ENCODE data around the gene KDM6B.

KDM6B gene

DNA sequence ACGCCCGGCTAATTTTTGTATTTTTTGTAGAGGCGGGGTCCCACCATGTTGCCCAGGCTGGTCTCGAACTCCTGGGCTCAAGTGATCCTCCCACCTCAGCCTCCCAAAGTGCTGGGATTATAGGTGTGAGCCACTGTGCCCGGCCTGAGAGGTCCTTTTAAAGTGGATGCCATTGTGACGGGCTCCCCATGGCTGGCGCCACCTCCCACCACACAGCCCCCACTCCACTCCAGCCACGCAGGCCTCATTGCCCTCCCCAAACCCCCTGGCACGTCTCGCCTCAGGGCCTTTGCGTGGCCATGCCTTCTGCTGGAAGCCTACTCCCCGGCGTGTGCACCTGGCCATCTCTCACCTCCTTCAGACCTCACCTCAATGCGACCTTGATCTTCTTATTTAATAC lies 11.9 kb upstream of the KDM6B start:
- no peak for DNase-seq

DNA sequence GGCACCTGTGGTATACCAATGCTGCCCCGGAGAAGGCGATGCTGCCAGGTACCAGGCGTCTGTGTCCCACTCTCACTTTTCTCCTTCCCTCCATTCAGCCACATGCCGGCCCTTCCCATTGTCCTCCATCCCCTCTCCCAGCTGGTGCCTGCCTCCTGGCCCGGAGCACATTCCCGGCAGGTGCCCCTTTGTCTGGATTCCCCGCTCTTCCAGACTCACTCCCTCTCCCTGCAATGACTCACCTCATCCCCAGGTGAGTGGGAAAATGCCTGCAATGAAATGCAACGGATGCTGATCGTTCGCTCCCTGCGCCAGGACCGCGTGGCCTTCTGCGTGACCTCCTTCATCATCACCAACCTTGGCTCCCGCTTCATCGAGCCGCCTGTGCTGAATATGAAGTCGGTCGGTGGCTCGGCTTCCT lies 10.4 kb upstream of the KDM6B start:
- DNase-seq = no peak

GRCh38 chr17:7824021-7824924 lies 9.7 kb upstream of the KDM6B start:
- DNase-seq = no peak

DNA sequence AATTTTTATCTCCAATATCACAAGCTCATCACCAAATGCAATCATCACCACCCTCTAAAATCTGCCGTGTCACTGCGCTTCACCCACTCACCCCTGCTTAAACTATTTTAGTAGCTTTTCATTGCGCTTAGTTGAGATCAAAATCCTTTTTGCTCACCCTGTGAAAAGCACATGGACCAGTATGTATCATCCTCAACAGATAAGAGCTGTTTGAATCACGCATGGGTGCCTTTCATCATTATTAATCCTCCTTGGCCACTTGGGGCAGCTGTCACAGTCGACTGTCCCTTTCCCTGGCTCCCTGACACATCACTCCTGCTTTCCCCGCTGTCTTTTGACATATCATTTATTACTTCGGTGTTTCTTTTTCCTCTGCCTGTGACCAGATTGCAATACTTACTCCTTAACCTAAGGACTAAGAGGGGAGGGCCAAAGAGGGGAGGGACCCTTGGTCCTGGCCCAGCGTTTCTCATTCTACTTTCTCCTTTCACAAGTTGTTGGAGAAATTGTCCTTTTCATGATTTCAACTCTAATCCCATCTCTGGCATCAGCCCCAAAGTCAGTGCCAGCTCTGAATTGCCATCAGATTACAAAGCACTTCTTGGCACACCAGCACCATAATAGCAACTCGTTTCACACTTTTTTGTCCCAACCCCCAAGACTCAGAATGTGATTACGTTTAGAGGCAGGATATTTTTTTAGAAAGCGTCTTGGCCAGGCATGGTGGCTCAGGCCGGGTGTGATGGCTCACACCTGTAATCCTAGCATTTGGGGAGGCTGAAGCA lies 8.6 kb upstream of the KDM6B start:
- no peak for DNase-seq

GRCh38 chr17:7830616-7831015 lies 3.4 kb upstream of the KDM6B start:
- DNase-seq = no peak

GRCh38 chr17:7831233-7831632 lies 2.8 kb upstream of the KDM6B start:
- no peak for DNase-seq

DNA sequence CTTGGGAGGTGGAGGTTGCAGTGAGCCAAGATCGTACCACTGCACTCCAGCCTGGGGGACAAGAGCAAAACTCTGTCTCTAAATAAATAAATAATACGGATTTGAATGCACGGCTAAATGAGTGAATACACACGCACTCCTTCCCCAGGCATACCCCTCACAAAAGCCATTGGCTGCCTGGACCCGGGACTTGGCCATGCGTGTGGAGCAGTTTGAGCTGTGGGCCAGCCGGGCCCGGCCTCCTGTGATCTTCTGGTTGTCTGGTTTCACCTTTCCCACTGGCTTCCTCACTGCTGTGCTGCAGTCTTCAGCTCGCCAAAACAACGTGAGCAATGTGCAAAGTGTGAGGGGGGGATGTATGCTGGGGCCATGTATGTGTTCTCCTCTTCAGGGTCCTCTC lies 1.6 kb upstream of the KDM6B start:
- no peak for DNase-seq

DNA sequence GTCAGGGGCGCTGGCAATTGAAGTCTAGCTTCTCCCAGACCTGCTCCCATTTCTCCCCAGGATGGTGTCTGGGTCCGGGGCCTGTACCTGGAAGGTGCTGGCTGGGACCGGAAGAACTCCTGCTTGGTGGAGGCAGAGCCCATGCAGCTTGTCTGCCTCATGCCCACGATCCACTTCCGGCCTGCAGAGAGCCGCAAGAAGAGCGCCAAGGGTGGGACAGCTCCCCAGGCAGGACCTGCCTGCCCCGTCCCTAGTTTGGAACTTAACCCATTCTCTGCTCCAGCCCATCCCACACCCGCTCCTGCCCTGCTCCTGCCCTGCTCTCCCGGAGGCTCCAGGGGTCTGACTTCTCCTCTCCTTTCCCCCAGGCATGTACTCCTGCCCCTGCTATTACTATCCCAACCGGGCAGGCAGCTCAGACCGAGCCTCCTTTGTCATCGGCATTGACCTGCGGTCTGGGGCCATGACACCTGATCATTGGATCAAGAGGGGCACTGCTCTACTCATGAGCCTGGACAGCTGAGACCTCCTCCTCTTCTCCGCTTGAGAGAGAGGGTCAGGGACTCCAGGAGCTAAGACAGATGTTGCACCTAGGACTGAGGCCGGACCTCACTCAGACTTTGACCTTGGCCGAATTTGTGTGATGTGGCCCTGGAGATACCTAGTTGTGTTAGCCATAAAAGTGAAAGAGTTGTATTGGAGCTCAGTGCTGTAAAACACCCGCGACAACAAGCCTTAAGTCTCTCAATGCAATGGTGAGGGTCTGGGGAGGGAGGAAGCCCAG lies 814 bp upstream of the KDM6B start:
- no peak for DNase-seq

GRCh38 chr17:7834542-7834956 lies 532 bp downstream of the KDM6B start:
- no peak for DNase-seq

DNA sequence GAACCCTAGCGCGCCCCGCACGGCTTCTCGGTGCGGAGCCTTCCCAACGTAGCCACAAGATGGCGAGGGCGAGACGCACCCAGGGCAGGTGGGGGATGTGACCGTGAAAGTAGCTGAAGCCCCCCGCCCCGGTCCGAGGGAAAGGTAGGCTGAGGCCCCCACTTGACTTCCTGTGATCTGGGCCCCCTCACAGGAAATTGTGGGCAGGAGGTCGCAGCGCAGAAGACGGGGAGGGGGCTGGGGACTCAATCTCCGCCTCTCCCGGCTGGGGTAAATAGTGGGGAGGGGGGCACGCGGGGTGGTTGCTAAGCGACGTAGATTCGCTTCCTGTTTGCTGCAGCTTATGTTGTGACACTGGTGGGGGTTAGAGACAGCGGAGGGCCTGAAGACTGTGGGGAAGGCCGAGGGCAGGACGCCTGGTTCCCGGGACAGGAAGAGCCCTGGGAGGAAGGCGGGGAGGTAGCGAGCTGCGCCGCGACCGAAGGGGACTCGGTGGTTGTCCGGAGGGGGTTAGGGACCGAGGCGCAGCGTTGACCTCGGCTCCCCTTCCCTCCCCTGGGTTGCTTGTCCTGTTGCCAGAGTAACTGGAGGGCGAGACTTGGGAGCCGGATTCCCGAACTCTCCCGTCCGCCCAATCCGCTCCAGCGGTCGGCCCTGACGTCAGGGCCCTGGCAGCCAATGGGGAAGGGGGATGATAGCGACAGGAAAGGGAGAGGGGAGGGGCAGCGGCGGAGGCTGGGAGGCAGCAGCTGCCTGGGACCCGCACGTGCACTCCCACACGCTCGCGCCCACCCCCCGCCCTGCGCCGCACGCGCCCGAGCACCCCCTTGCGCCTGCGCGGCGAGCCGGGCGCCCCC lies 1.2 kb downstream of the KDM6B start:
- DNase-seq = peak; percentile 95

DNA sequence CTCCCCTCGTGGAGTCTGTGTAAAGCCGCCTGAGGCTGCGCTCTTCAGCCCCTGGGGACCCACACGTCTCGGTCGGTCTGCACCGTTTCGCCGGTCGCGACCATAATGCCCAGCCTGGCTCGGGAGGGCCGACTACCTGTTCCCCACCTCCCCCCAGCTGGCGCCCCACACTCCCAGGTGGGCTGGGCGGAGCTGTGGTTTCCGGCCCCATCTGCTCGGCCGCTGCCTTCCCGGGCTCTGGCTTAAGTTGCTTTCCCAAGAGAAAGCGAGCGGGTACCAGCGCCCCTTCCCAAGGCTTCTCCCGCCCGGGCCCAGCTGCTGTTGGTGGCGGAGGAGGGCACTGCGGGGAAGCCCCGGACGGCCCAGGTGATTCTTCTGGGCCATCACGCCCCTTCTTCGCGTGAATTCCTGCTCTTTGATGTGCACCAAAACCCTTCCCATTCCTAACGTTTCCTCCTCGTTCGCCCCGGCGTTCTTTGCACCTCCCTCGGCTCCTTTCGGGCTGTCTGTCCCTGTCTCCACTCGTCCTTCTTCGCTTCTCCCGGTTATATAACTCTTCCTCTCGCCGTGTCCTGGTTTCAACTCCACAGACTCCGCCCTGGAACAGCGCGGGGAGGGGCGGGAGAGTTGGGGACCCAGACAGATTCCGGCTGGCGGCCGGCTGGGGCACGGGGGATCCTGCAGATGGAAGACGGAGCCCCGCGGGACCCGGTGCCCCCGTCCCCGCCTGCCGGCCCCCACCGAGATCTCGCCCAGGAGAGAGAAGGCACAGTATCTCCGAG lies 2.0 kb downstream of the KDM6B start:
- DNase-seq = no peak

GRCh38 chr17:7836596-7837407 lies 2.8 kb downstream of the KDM6B start:
- peak; percentile 91 for DNase-seq

GRCh38 chr17:7837408-7838088 lies 3.5 kb downstream of the KDM6B start:
- no peak for DNase-seq

- DNase-seq = peak; percentile 27
Observed at GRCh38 chr17:7838090-7839075, 4.4 kb downstream of the KDM6B start.

GRCh38 chr17:7839190-7839875 lies 5.3 kb downstream of the KDM6B start:
- DNase-seq = no peak

DNA sequence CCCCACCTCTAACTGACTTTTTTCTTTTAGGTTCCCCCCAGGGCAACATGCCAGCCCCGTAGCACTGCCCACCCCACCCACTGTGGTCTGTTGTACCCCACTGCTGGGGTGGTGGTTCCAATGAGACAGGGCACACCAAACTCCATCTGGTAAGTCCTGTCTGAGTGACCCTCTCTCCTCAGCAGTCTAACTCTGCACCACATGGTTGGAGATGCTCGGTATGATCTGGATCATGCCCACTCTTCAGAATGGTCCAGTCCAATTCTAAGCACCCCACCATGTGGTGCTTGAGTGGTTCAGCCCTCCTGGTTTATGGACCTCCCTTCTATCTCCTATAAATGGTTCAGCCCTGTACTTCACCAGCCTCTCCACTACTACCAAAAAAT lies 5.9 kb downstream of the KDM6B start:
- DNase-seq = peak; percentile 27

DNA sequence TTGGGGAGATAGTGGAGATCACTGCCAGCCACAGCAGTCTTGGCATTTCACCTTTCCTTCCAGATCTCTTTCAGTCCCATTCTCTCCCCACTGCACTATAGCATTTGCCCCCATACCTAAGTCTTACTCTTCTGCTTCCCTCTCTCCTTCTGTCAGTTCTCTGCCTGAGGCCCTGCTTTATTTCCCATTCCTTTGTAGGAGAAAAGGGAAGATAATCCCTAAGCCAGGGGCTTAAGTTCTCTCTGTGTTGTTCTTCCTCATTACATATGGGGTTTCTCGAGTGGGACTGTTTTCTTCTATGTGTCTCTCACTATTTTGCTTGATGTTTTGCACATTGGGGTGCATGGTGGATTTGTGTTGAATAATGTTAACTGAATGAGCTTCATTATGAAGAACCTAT lies 6.4 kb downstream of the KDM6B start:
- no peak for DNase-seq

DNA sequence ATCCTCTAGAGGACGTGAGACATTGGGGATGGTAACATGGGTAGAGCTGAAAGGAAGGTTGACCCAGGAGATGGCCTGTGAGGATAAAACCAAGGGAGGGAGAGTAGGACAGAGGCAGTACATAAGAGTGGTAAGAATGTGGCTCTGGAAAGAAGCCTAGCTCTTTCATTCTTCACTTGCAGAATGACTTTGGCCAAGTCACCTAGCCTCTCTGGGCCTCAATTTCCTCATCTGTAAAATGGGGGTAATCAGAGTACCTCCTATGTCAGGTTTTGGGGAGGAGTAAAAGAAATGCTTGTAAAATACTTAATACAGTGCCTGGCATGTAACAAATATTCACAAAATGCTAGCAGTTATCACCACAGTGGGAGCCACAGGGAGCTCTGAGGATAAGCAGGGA lies 6.9 kb downstream of the KDM6B start:
- no peak for DNase-seq

Measured in NCI-H446 treated with DMSO at 0.1 percent for 48 hours (cell line).